ENCODE results near the gene ANP32B.

GRCh38 chr9:98017306-98017705 lies 34.2 kb downstream of the ANP32B start:
- TF ChIP-seq CTCF (IDR thresholded peaks at IDR 0.05), result no peak
- no peak for TF ChIP-seq EZH2 (IDR thresholded peaks at IDR 0.05)
